SK-N-SH treated with all-trans-retinoic acid at 6 μM for 48 hours (cell line): Measurements from ENCODE around the gene EPHA4.

ENCODE experiments used
- ATAC-seq: fragments of 200-7000 bp; cut with Tn5 transposase; 3 replicates; pipeline ENCODE4 v1.9.1; 2020; ENCODE audit warnings: mild to moderate bottlenecking, moderate library complexity
- ARNTL ChIP-seq: fragments of 450-650 bp; formaldehyde crosslinking; IDR thresholded peaks from 2 replicates; pipeline ENCODE4 v1.5.0; 2020; ENCODE audit warnings: low read depth, mild to moderate bottlenecking, moderate library complexity, borderline replicate concordance
- CREB5 ChIP-seq: fragments of 250-450 bp; sonication (Bioruptor Pico); IDR thresholded peaks from 2 replicates; pipeline ENCODE4 v1.5.1; 2020; ENCODE audit warnings: low read depth, mild to moderate bottlenecking, moderate library complexity
- CSDC2 ChIP-seq: fragments of 250-450 bp; sonication (Bioruptor Pico); IDR thresholded peaks from 2 replicates; pipeline ENCODE4 v1.5.0; 2020; ENCODE audit warnings: mild to moderate bottlenecking, moderate library complexity
- CSRNP3 ChIP-seq: fragments of 250-450 bp; sonication (Bioruptor Pico); IDR thresholded peaks from 2 replicates; pipeline ENCODE4 v1.5.1; 2021; ENCODE audit warnings: mild to moderate bottlenecking, moderate library complexity
- GLIS3 ChIP-seq: fragments of 250-450 bp; sonication (Bioruptor Pico); IDR thresholded peaks from 2 replicates; pipeline ENCODE4 v1.5.0; 2020; ENCODE audit warnings: mild to moderate bottlenecking, moderate library complexity
- ISL1 ChIP-seq: fragments of 250-450 bp; sonication (Bioruptor Pico); IDR thresholded peaks from 2 replicates; pipeline ENCODE4 v2.1.2; 2022; ENCODE audit warnings: mild to moderate bottlenecking, moderate library complexity
- OSR1 ChIP-seq: fragments of 250-450 bp; sonication (Bioruptor Pico); IDR thresholded peaks from 2 replicates; pipeline ENCODE4 v1.8.0; 2022; ENCODE audit warnings: moderate library complexity, mild to moderate bottlenecking, inconsistent platforms
- POU6F1 ChIP-seq: fragments of 250-450 bp; sonication (Bioruptor Pico); IDR thresholded peaks from 2 replicates; pipeline ENCODE4 v1.8.0; 2021; ENCODE audit warnings: low read depth, mild to moderate bottlenecking, moderate library complexity, borderline replicate concordance
- RARB ChIP-seq: fragments of 250-450 bp; sonication (Bioruptor Pico); IDR thresholded peaks from 2 replicates; pipeline ENCODE4 v1.8.0; 2021; ENCODE audit warnings: mild to moderate bottlenecking, moderate library complexity
- SNAI2 ChIP-seq: fragments of 250-450 bp; sonication (Bioruptor Pico); IDR thresholded peaks from 2 replicates; pipeline ENCODE4 v1.5.0; 2020; ENCODE audit warnings: mild to moderate bottlenecking, moderate library complexity
- TCF4 ChIP-seq: fragments of 250-450 bp; sonication (Bioruptor Pico); IDR thresholded peaks from 2 replicates; pipeline ENCODE4 v1.8.0; 2021; ENCODE audit warnings: mild to moderate bottlenecking, moderate library complexity, borderline replicate concordance
- TOX ChIP-seq: fragments of 250-450 bp; sonication (Bioruptor Pico); IDR thresholded peaks from 2 replicates; pipeline ENCODE4 v1.8.0; 2021; ENCODE audit warnings: mild to moderate bottlenecking, moderate library complexity, borderline replicate concordance
- TSHZ2 ChIP-seq: fragments of 250-450 bp; sonication (Bioruptor Pico); IDR thresholded peaks from 2 replicates; pipeline ENCODE4 v1.5.0; 2020; ENCODE audit warnings: mild to moderate bottlenecking, moderate library complexity
- ZC3H10 ChIP-seq: fragments of 250-450 bp; sonication (Bioruptor Pico); IDR thresholded peaks from 2 replicates; pipeline ENCODE4 v1.5.1; 2021; ENCODE audit warnings: mild to moderate bottlenecking, moderate library complexity
- ZFP3 ChIP-seq: fragments of 250-450 bp; sonication (Bioruptor Pico); IDR thresholded peaks from 2 replicates; pipeline ENCODE4 v1.5.0; 2020; ENCODE audit warnings: mild to moderate bottlenecking, moderate library complexity
- ZFP30 ChIP-seq: fragments of 450-650 bp; formaldehyde crosslinking; IDR thresholded peaks from 2 replicates; pipeline ENCODE4 v1.5.0; 2022; ENCODE audit warnings: mild to moderate bottlenecking, moderate library complexity
- ZNF565 ChIP-seq: fragments of 450-650 bp; formaldehyde crosslinking; conservative IDR thresholded peaks from 2 replicates; pipeline ENCODE4 v1.5.0; 2020; ENCODE audit warnings: low read depth, mild to moderate bottlenecking, moderate library complexity
- ZNF70 ChIP-seq: fragments of 450-650 bp; formaldehyde crosslinking; IDR thresholded peaks from 2 replicates; pipeline ENCODE4 v1.5.0; 2020; ENCODE audit warnings: mild to moderate bottlenecking, moderate library complexity
- ZNF8 ChIP-seq: fragments of 450-650 bp; formaldehyde crosslinking; IDR thresholded peaks from 2 replicates; pipeline ENCODE4 v1.5.0; 2020; ENCODE audit warnings: mild to moderate bottlenecking, moderate library complexity

The EPHA4 gene

GRCh38 chr2:221448844-221449390 is 123.2 kb downstream of the EPHA4 start:
- TF ChIP-seq ZNF70 (CRISPR knock-in tag) (no peak), TCF4 (CRISPR knock-in tag) (no peak), ZC3H10 (no peak), TOX (CRISPR knock-in tag) (no peak), POU6F1 (CRISPR knock-in tag) (no peak), OSR1 (CRISPR knock-in tag) (no peak), ZNF565 (CRISPR knock-in tag) (no peak), ZFP30 (CRISPR knock-in tag) (no peak), SNAI2 (CRISPR knock-in tag) (no peak), ZFP3 (CRISPR knock-in tag) (no peak)
- no peak for ATAC-seq

- ATAC-seq = no peak
- no peak for TF ChIP-seq ARNTL (CRISPR knock-in tag)
- no peak for TF ChIP-seq ZNF8 (CRISPR knock-in tag)
- TF ChIP-seq OSR1 (CRISPR knock-in tag) = no peak
- TF ChIP-seq ISL1 = no peak
- TF ChIP-seq TSHZ2 (CRISPR knock-in tag) = no peak
- TF ChIP-seq GLIS3 (CRISPR knock-in tag) = no peak
- no peak for TF ChIP-seq TOX (CRISPR knock-in tag)
- TF ChIP-seq RARB (CRISPR knock-in tag) = no peak
Observed at GRCh38 chr2:221448057-221448843, 123.9 kb downstream of the EPHA4 start.

DNA sequence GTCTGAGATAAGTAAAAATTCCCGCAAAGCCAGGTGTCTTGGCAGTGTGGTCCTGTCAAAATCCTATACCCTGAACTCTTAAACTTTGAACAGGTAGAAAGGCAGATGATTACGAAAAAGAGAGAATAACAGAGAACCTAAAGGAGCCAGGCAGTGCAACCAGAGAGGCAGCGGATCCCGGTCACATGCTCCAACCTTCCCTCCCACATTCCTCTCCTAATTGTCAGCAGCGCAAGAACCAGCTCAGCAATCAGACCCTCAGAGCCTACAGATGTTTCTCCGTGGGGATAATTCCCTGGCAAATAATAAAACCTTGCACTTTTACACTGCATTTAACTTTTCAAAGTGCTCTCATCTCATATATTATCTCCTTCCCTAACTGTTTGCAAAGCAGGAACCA is 124.8 kb downstream of the EPHA4 start:
- ATAC-seq = no peak
- TF ChIP-seq CSRNP3 (CRISPR knock-in tag) (no peak), CREB5 (CRISPR knock-in tag) (no peak), CSDC2 (no peak), RARB (CRISPR knock-in tag) (no peak), ZFP3 (CRISPR knock-in tag) (no peak), ZNF8 (CRISPR knock-in tag) (no peak), TSHZ2 (CRISPR knock-in tag) (no peak), ARNTL (CRISPR knock-in tag) (no peak)
